HG03520 (cell line): ENCODE data around the gene TBCEL.
A peak's percentile ranks its signal among the peaks of the same experiment; 100 is the strongest.
"Not testable (repeated sequence)": the region's sequence is repeated elsewhere in the genome, so short reads cannot be mapped to it uniquely, and the experiment has no call there.

Experiments
- ATAC-seq: cut with Tn5 transposase; IDR thresholded peaks from one replicate; pipeline ENCODE4 v1.9.1; 2021; ENCODE audit warnings: mild to moderate bottlenecking, moderate library complexity; ENCODE audit not compliant: unreplicated experiment

TBCEL gene

GRCh38 chr11:121023848-121024751, at the start of gene TBCEL:
TBCEL (plus strand) TSS chr11:121024102; CDS start chr11:121045691, 21,589 bp downstream.
- peak; percentile 83 for ATAC-seq

GRCh38 chr11:120974466-120974865, 49.4 kb upstream of the TBCEL start:
- no peak for ATAC-seq

- no peak for ATAC-seq
Observed at GRCh38 chr11:120974965-120975364, 48.9 kb upstream of the TBCEL start.

GRCh38 chr11:120977266-120978137, 46.4 kb upstream of the TBCEL start:
- no peak for ATAC-seq

GRCh38 chr11:120978701-120979100, 45.2 kb upstream of the TBCEL start:
- no peak for ATAC-seq

GRCh38 chr11:120985718-120986569, 38.0 kb upstream of the TBCEL start:
- ATAC-seq: no peak

GRCh38 chr11:120988603-120989002, 35.3 kb upstream of the TBCEL start:
- no peak for ATAC-seq

- no peak for ATAC-seq
Observed at GRCh38 chr11:120991830-120992686, 31.8 kb upstream of the TBCEL start.

GRCh38 chr11:120994091-120994859, 29.6 kb upstream of the TBCEL start:
- ATAC-seq: no peak

GRCh38 chr11:120995184-120995583, 28.7 kb upstream of the TBCEL start:
- ATAC-seq: no peak

GRCh38 chr11:120996973-120997372, 26.9 kb upstream of the TBCEL start:
- no peak for ATAC-seq

- no peak for ATAC-seq
Observed at GRCh38 chr11:120998581-120998980, 25.3 kb upstream of the TBCEL start.

GRCh38 chr11:121004206-121004840, 19.6 kb upstream of the TBCEL start:
- ATAC-seq: no peak

GRCh38 chr11:121006922-121007321, 17.0 kb upstream of the TBCEL start:
- no peak for ATAC-seq

GRCh38 chr11:121008551-121008950, 15.4 kb upstream of the TBCEL start:
- ATAC-seq: no peak

- ATAC-seq: no peak
Observed at GRCh38 chr11:121012091-121012490, 11.8 kb upstream of the TBCEL start.

GRCh38 chr11:121018746-121019145, 5.2 kb upstream of the TBCEL start:
- no peak for ATAC-seq

GRCh38 chr11:121021718-121022117, 2.2 kb upstream of the TBCEL start:
- ATAC-seq: not testable (repeated sequence)

- no peak for ATAC-seq
Observed at GRCh38 chr11:121024989-121025388, 1.1 kb downstream of the TBCEL start.
